HepG2 (cell line): ENCODE measurements around the gene FSCN2. TPM values are rescaled to one million over a fixed set of nuclear protein-coding genes. Genes with fewer than 3 reads are reported as not detected.

Source experiments
- FOSL1 ChIP-seq: sonication (generic); formaldehyde crosslinking; IDR thresholded peaks from 2 replicates; pipeline ENCODE4 v1.9.0; 2021; ENCODE audit warnings: missing genetic modification reagents, borderline replicate concordance
- MAZ ChIP-seq, 2 experiments: sonication (generic) in 1 of 2; formaldehyde crosslinking in 1 of 2; IDR thresholded peaks; 2 replicates each; pipeline versions ENCODE4 v1.5.0 to v1.6.1; 2012 to 2020; ENCODE audit warnings: low read depth in 2 of 2, mild to moderate bottlenecking in 2 of 2, borderline replicate concordance in 1 of 2, improper control_type of control experiment in 1 of 2, low read length in 1 of 2, missing genetic modification reagents in 1 of 2, moderate library complexity in 1 of 2
- NR2C2 ChIP-seq: sonication (generic); formaldehyde crosslinking; IDR thresholded peaks from 2 replicates; pipeline ENCODE4 v1.4.0; 2020; ENCODE audit warnings: missing genetic modification reagents, mild to moderate bottlenecking, moderate library complexity, borderline replicate concordance
- RFX1 ChIP-seq: fragments of 450-650 bp; IDR thresholded peaks from 2 replicates; pipeline ENCODE4 v1.6.1; 2017
- SNRNP70 ChIP-seq: fragments of 200-400 bp; formaldehyde crosslinking; IDR thresholded peaks from 2 replicates; pipeline ENCODE4 v1.6.1; 2017; ENCODE audit warnings: mild to moderate bottlenecking, low read depth, low read length, moderate library complexity
- YEATS2 ChIP-seq: sonication (generic); formaldehyde crosslinking; IDR thresholded peaks from 2 replicates; pipeline ENCODE4 v1.4.0; 2020; ENCODE audit warnings: missing genetic modification reagents, borderline replicate concordance
- ZFYVE20 ChIP-seq: sonication (generic); formaldehyde crosslinking; IDR thresholded peaks from 2 replicates; pipeline ENCODE4 v1.8.0; 2023; ENCODE audit warnings: low read depth, mild to moderate bottlenecking, moderate library complexity, missing genetic modification reagents, borderline replicate concordance
- ZNF101 ChIP-seq: sonication (generic); formaldehyde crosslinking; IDR thresholded peaks from 2 replicates; pipeline ENCODE4 v1.4.0; 2020; ENCODE audit warnings: mild to moderate bottlenecking, low read depth, missing genetic modification reagents, borderline replicate concordance
- ZNF343 ChIP-seq: sonication (generic); formaldehyde crosslinking; IDR thresholded peaks from 2 replicates; pipeline ENCODE4 v1.4.0; 2020; ENCODE audit warnings: mild to moderate bottlenecking, missing genetic modification reagents
- ZNF354B ChIP-seq: sonication (generic); formaldehyde crosslinking; IDR thresholded peaks from 2 replicates; pipeline ENCODE4 v1.8.0; 2022; ENCODE audit warnings: mild to moderate bottlenecking, missing genetic modification reagents
- ZNF547 ChIP-seq: sonication (generic); formaldehyde crosslinking; IDR thresholded peaks from 2 replicates; pipeline ENCODE4 v1.5.1; 2020; ENCODE audit warnings: mild to moderate bottlenecking, missing genetic modification reagents
- ZNF768 ChIP-seq: sonication (generic); formaldehyde crosslinking; IDR thresholded peaks from 2 replicates; pipeline ENCODE4 v1.4.0; 2020; ENCODE audit warnings: missing genetic modification reagents
- ZNF782 ChIP-seq: sonication (generic); formaldehyde crosslinking; IDR thresholded peaks from 2 replicates; pipeline ENCODE4 v1.4.0; 2020; ENCODE audit warnings: missing genetic modification reagents, mild to moderate bottlenecking, borderline replicate concordance
- ZNF83 ChIP-seq: sonication (generic); formaldehyde crosslinking; IDR thresholded peaks from 2 replicates; pipeline ENCODE4 v1.4.0; 2020; ENCODE audit warnings: missing genetic modification reagents, mild to moderate bottlenecking, borderline replicate concordance
- ZSCAN21 ChIP-seq: sonication (generic); formaldehyde crosslinking; IDR thresholded peaks from 2 replicates; pipeline ENCODE4 v1.8.0; 2022; ENCODE audit warnings: mild to moderate bottlenecking, missing genetic modification reagents, moderate library complexity, borderline replicate concordance
- polyA plus RNA-seq, 8 experiments: library from polyadenylated mRNA; depleted of rRNA in 3 of 8; stranded (reverse) in 7 of 8; unstranded in 1 of 8; fragments of >200 nt; fragmentation: Illumina TruSeq in 4 of 8; extraction: Trizol in 4 of 8; gene quantifications; 2 replicates each; pipeline versions ENCODE4 v1.2.1 to v1.2.3, GENCODE V29; 2011 to 2016; ENCODE audit warnings: low read depth in 4 of 8, missing spikeins in 1 of 8, mixed read lengths in 1 of 8; ENCODE audit not compliant: insufficient read depth in 1 of 8
- total RNA-seq, 5 experiments: library from RNA; depleted of rRNA; stranded (reverse); fragments of >200 nt; fragmentation: Illumina TruSeq; extraction: Trizol; gene quantifications; 2 replicates each; pipeline ENCODE4 v1.2.3, GENCODE V29; 2016; ENCODE audit warnings: low read depth in 1 of 5
- TF ChIP-seq, protein P1 (sequence below): IDR thresholded peaks from 2 replicates; pipeline ENCODE4 v1.6.1; 2016; ENCODE audit warnings: mild to moderate bottlenecking, missing biosample characterization, missing genetic modification reagents
- TF ChIP-seq, protein P2 (sequence below): sonication (generic); formaldehyde crosslinking; IDR thresholded peaks from 2 replicates; pipeline ENCODE4 v1.8.0; 2022; ENCODE audit warnings: mild to moderate bottlenecking, missing genetic modification reagents, moderate library complexity
- TF ChIP-seq, protein P3 (sequence below): sonication (generic); formaldehyde crosslinking; IDR thresholded peaks from 2 replicates; pipeline ENCODE4 v1.5.1; 2020; ENCODE audit warnings: mild to moderate bottlenecking, moderate library complexity, missing genetic modification reagents
- TF ChIP-seq, protein P4 (sequence below): sonication (generic); formaldehyde crosslinking; IDR thresholded peaks from 2 replicates; pipeline ENCODE4 v1.4.0; 2020; ENCODE audit warnings: missing genetic modification reagents
- TF ChIP-seq, protein P5 (sequence below): sonication (generic); formaldehyde crosslinking; IDR thresholded peaks from 2 replicates; pipeline ENCODE4 v1.5.0; 2020; ENCODE audit warnings: missing genetic modification reagents

FSCN2 gene
- total and polyA plus RNA-seq, 2 of the 13 experiments (the other 11 are each of a cell fraction or from before 2014, with no cell fraction given): 0.09 TPM; not detected in 1

DNA sequence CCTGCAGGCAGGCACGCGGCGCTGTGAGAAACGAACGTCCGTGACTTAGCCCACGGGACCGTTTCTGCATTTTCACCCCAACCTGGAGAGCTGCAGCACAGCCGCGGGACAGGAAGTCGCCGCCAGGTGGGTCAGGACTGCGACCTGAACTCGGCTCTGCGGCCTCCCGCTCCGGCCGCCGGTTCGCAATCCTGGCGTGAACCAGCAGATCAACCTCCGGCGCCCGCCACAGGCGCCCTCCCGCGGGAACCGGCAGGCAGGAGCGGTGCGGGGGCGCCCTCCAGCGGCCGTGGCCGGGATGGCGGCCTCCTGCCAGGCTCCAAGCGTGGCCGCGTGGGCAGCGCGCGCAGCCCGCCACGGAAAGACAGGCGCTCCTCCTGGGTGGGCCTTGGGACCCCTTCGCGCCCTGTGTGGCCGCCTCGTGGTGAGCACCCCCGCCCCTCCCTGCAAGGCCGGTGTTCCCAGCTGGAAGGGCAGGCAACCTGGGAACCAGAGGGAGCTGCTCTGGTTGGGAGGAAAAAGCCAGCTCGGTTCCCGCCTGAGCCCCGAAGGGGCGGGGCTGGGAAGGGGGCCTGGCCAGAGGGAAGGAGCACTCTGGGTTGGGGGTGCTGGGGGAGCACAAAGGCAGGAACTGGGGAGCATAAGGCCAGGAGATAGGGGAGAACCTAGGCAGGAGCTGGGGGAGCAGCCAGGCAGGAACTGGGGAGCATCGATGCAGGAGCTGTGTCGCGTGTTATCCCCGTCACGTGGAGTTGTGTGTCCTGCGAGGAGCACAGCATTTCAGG lies 43.8 kb upstream of the FSCN2 start (continued):
- TF ChIP-seq SNRNP70 (no peak), RFX1 (no peak), ZNF547 (CRISPR knock-in tag) (peak; percentile 95), ZFYVE20 (CRISPR knock-in tag) (peak; percentile 75; the same call in 1 of the 2 replicates), FOSL1 (CRISPR knock-in tag) (no peak), ZSCAN21 (CRISPR knock-in tag) (peak; percentile 77; the same call in 1 of the 2 replicates), ZNF782 (CRISPR knock-in tag) (no peak), YEATS2 (CRISPR knock-in tag) (no peak), ZNF83 (CRISPR knock-in tag) (no peak), ZNF354B (0 out of 2 replicates have a peak, but pooled peaks have one; percentile 86), ZNF101 (CRISPR knock-in tag) (no peak), ZNF343 (CRISPR knock-in tag) (peak; percentile 62), NR2C2 (CRISPR knock-in tag) (peak; percentile 30; the same call in 1 of the 2 replicates), ZNF768 (no peak), MAZ (IDR thresholded peaks at IDR 0.05; ENCODE audit: borderline replicate concordance, low read depth, low read length) (peak; percentile 85; the same call in 1 of the 2 replicates), MAZ (CRISPR knock-in tag; IDR thresholded peaks at IDR 0.05; ENCODE audit: low read depth) (peak; percentile 94)
- TF ChIP-seq, protein P1, sequence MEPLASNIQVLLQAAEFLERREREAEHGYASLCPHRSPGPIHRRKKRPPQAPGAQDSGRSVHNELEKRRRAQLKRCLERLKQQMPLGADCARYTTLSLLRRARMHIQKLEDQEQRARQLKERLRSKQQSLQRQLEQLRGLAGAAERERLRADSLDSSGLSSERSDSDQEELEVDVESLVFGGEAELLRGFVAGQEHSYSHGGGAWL (CRISPR knock-in tag): 0 out of 2 replicates have a peak, but pooled peaks have one; percentile 23
- TF ChIP-seq, protein P2, sequence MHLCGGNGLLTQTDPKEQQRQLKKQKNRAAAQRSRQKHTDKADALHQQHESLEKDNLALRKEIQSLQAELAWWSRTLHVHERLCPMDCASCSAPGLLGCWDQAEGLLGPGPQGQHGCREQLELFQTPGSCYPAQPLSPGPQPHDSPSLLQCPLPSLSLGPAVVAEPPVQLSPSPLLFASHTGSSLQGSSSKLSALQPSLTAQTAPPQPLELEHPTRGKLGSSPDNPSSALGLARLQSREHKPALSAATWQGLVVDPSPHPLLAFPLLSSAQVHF (CRISPR knock-in tag): peak; percentile 72; the same call in 1 of the 2 replicates
- TF ChIP-seq, protein P3, sequence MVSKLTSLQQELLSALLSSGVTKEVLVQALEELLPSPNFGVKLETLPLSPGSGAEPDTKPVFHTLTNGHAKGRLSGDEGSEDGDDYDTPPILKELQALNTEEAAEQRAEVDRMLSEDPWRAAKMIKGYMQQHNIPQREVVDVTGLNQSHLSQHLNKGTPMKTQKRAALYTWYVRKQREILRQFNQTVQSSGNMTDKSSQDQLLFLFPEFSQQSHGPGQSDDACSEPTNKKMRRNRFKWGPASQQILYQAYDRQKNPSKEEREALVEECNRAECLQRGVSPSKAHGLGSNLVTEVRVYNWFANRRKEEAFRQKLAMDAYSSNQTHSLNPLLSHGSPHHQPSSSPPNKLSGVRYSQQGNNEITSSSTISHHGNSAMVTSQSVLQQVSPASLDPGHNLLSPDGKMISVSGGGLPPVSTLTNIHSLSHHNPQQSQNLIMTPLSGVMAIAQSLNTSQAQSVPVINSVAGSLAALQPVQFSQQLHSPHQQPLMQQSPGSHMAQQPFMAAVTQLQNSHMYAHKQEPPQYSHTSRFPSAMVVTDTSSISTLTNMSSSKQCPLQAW (CRISPR knock-in tag): no peak
- TF ChIP-seq, protein P4, sequence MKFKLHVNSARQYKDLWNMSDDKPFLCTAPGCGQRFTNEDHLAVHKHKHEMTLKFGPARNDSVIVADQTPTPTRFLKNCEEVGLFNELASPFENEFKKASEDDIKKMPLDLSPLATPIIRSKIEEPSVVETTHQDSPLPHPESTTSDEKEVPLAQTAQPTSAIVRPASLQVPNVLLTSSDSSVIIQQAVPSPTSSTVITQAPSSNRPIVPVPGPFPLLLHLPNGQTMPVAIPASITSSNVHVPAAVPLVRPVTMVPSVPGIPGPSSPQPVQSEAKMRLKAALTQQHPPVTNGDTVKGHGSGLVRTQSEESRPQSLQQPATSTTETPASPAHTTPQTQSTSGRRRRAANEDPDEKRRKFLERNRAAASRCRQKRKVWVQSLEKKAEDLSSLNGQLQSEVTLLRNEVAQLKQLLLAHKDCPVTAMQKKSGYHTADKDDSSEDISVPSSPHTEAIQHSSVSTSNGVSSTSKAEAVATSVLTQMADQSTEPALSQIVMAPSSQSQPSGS (CRISPR knock-in tag): peak; percentile 53; the same call in 1 of the 2 replicates
- TF ChIP-seq, protein P5, sequence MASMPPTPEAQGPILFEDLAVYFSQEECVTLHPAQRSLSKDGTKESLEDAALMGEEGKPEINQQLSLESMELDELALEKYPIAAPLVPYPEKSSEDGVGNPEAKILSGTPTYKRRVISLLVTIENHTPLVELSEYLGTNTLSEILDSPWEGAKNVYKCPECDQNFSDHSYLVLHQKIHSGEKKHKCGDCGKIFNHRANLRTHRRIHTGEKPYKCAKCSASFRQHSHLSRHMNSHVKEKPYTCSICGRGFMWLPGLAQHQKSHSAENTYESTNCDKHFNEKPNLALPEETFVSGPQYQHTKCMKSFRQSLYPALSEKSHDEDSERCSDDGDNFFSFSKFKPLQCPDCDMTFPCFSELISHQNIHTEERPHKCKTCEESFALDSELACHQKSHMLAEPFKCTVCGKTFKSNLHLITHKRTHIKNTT: no peak
